ENCODE results near the gene COL16A1.

Gene COL16A1

DNA sequence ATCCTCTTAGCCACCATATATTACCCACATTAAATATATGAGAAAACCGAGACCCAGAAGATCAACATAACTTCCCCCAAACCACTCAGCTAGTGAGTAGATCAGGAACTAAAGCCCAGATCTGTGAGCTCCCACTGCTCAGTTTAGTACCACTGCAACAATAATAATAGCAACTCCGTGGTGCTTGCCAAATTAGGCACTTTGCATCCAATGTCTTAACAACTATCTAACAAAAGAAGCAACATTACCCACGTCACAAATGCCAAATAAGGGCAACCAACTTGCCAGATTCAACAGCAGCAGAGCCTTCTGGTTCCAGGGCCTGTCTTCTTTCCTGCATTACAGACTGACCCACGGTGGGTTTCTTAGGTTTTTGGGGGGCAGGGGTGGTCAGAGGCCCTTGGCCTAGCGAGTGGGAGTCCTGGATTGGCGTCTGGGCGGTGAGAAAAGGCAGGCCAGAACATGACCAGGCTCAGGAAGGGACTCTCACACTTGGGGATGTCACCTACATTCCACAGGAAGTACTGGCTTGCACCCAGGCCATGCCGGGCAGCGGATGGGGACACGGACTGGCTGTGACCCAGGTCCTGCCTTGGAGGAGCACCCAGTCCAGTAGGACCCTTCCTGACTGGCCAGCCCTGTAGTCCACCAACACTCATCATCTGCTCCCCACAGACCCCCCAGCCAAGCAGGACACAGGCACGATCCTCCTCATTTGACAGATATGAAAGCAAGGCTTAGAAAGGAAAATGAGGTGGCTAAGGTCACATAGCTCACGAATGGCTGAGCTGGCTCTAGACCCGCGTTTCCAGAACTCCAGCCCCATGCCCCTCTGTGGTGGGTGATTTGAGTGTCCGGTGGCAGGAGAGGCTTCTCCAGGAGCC, 81.7 kb downstream of the COL16A1 start:
- DNase-seq, result no peak

DNA sequence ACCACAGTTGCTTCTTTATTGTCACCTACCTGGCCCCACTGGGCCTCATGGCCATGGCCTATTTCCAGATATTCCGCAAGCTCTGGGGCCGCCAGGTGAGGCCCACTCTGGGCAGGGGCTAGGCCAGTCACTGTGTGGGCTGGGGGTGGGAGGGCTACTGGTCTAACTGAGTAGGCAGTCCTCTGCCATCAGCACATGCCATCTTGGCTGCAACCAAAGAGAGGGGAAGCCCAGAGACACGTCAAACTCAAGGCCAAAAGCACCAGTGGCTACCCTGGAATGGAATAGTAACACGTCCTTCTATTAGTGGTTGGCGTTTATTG, 82.4 kb downstream of the COL16A1 start:
- no peak for DNase-seq

DNA sequence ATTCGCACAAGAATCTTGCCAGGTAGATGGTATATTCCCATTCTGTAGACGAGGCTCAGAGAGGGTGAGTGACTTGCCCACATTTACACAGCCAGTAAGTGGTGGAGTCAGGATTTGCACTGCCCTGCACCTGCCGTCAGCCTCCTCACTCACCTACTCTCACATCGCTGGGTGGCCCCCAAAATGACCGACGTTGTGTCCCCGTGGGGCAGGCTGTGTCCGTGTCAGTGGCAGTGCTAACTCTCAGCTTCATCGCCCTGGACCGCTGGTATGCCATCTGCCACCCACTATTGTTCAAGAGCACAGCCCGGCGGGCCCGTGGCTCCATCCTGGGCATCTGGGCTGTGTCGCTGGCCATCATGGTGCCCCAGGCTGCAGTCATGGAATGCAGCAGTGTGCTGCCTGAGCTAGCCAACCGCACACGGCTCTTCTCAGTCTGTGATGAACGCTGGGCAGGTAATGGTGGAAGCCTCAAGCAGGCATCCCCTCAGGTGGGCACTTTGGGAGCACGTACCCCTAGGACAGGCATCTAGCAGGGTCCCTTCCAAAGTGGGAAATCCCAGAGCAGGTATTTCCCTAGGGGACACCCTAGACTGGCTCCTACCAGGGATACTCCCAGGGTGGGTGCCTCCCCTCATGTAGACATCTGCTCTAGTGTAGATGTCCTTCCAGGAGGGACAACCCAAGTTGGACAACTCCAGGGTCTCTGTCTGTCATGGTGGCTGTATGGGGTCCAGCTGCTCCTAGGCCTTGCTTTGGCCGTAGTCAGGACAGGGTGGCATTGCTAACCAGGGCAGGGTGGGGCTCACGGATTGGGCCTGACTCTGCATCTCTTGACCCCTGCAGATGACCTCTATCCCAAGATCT, 83.0 kb downstream of the COL16A1 start:
- DNase-seq, result no peak

DNA sequence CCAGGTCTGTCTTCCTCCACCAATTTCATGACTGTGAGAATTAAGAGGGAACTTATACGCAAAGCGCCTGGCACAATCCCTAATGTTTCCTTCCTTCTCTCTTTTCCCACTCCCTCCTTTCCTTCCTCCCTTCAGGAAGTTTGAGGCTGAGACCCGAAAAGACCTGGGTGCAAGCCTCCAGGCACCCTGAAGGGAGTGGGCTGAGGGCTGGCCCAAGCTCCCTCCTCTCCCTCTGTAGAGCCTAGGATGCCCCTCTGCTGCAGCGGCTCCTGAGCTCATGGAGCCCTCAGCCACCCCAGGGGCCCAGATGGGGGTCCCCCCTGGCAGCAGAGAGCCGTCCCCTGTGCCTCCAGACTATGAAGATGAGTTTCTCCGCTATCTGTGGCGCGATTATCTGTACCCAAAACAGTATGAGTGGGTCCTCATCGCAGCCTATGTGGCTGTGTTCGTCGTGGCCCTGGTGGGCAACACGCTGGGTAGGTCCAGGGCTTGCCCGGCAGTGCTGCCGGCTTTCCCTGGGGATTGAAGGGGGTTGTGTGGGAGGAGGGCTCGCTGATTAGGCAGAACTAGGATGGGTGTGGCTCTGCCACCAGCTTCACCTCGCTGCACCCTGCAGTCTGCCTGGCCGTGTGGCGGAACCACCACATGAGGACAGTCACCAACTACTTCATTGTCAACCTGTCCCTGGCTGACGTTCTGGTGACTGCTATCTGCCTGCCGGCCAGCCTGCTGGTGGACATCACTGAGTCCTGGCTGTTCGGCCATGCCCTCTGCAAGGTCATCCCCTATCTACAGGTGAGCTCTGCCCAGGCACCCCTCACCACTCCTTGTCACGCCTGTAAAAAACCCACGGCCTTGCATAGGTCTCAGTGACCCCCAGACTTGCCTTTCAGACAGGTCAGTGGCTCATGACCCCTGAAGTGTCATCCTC, 84.6 kb downstream of the COL16A1 start:
- DNase-seq, result no peak

DNA sequence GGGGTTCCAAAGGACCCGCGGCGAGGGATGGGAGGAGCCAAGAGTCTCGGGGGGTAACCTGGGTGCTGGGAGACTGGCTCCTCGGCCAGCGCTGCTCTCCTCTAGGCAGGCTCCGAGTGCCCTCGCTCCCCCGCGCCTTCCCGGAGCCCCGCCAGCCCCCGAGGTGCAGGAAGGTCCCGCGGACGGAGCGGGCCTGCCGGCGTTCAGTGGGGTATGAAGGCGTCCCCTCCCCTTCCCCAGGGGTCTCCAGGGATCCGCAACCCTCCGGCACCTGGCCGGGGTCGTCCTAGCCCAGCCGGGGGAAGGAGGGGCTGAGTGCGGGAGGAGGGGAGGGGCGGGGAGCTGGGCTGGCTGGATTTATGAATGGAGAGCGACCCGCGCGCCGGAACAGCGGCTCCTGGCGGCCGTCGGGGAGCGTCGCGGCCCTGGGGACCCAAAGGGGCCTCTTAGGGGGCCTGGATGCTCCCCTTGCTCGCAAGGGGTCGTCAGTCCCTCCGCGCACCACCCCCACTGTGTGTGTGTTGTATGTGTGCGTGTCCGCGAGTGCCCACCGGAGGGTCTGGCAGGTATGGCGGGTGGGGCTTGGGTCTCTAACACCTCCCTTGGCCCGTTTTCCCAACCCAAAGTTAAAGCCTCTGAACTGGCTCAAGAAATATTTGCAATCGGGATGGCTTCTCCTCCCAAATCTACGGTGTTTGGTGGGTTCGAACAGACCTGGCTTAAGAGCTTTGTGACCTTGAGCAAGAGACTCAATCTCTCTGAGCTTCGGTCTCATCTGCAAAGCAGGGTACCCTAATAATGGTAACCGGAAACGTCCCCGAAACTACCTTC, 85.7 kb downstream of the COL16A1 start:
- DNase-seq, result peak; percentile 54

DNA sequence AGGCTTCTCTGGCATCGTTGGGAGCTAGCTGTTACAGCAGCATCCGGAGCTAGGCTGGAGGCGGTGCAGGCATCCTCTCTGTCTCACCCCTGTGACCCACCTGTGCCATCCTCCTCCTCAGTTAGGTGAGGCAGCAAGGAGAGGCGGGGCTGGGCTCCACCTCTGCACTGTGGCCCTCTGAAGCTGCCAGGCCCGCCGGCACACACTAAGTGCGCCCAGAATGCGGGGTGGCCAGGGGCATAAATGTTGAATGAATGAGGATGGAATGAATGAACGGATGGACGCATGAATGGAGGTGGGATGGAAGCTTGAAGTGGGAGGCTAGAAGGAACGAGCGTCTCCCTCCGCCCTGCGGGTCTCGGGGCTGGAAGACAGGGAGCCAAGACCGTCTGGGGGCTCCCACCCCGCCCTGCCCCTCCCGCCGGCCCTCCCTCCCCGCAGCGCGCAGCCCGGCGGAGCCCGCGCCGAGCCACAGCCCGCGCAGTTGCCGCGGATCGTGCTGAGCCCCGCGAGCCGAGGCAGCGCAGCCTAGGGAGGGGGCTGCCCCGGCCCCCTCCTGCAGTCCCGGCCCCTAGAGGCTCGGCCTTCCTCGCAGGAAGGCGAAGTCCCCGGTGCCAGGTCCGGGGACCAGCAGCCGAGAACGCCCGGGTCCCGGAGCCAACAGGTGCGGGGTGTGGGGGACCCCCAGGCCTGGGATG, 86.5 kb downstream of the COL16A1 start, which contains the start of gene HCRTR1:
Gene HCRTR1, plus strand, starts transcription at position 472 of the 698 bp plus-strand sequence. CDS start 1,504 bp downstream, outside the sequence.
- DNase-seq, result no peak

DNA sequence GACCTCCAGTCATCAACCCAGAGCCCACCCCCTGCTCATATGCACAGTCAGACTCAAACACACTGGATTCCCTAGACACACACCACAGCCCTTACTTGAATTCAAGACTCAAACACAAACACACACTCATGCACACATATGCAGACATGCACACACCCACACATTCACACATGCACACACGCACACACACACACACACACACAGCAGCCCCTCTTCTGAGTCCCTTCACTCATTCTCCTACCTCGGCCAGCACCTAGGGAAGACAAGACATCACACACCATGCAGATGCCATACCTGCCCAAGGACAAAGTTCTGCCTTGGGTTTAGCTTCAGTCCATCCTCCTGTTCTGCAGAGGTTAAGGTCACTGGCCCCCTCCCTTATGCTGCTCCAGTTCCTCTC, 87.9 kb downstream of the COL16A1 start:
- DNase-seq, result no peak

DNA sequence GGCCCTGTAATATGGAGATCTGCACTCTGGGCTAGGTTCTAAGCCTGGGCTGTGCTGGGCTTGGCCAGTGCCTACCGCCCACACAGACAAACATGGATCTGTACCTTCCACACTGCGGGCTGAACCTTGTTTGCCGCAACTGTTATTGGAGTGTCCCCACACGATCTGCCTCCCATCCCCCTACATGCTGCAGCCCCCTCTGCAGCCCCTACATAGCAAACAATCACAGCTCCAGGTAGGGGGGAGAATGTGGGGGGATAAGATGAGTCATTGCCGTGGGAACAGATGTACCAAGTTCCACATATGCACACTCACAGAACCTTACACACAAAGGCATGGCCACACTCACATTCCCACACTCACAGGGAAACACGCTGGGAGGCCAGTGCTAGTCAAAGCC, 88.4 kb downstream of the COL16A1 start:
- DNase-seq, result no peak

DNA sequence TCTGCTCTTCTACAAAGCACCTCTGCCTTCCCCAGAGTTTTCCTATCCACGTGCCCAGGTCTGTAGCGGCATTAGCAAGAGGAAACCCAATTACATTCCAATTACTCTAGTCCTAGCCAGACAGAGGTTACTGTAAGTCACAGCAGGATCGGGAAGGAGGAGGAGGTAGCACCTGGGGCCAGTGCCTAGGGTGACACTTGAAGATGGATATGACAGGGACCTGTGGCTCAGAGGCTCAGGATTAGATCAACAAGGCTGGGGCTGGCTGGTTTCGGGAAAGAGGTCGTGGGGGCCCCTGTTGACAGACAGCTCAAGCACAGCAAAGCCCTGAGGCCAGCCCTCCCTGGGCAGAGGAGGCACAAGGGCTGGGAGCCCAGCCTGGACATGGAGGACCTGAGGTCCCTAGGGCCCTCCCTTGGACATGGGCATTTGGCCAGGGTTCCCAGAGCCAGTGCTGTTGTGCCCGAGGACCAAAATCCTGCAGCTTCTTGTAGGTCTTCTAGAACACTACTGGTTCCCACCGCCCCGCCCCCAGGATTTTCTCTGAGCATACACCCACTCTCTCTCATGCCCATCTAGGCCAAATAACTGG, 89.3 kb downstream of the COL16A1 start:
- DNase-seq, result no peak

DNA sequence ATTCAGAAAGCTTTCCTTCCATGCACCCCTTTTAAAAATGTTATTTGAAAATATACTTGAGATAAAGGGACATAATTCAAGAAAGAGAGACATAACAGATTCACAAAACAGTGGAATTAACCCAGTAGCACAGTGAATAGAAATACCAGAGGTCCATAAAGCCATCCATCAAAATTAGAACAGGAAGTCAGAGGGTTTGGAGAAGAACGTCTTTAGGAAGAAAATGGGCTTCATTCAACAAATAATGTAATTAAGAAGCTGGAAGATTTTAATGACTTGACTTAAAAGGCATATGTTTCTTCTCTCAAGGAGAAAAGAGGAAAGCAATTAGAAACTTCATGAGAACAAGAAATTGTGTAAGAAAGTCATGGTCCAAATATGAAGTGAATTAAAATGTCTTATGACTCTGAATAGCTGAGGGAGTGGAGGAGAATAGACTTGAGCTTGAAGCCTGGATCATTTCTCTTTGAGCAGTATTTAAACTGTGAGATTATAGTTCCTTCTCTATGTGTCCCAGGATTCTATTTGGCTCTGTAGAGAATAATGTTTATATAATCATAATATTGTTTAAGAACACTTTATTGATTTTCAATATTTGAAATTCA, 94.2 kb downstream of the COL16A1 start:
- DNase-seq, result no peak

DNA sequence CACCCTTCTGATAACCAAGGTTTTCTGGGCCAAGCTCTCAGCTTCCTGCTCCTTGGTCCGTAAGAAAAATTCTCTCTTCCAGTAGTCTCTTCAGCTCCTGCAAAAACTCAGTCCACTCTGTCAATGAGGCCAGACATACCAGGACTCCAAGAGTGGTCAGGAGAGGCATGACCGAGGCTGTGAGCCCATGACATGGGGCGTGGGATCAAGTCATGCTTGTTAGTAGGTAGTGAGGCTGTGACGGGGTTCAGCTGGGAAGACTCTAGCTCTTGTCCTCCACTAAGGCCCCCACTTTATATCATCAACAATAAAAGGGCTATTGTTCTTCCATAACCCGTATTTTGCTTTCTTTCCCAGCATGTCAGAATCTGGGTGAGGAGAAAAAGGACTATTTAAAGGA, 96.5 kb downstream of the COL16A1 start:
- no peak for DNase-seq

DNA sequence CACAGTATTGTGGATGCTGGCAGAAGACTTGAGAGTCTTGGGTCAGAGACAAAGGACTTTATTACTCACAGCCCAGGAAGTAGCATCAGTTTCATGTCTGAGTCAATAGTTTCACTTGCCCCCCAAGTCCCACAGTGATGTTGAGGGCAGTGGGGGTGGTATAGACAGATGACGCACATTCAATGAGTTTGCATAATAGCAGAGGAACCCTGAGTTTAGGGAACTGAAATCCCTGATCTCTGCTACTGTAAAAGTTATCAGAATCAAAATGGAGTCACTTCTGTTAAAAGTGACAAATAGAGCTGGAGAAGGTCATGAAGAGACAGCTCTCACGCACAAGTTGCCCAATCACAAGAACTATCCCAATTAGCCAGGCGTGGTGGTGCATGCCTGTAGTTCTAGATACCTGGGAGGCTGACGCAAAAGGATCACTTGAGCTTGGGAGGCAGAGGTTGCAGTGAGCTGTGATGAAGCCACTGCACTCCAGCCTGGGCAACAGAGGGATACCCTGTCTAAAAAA, 97.8 kb downstream of the COL16A1 start:
- DNase-seq, result no peak

Data from NCI-H2107 (cell line).